Tibial artery (tissue), 4 donors: Measurements from ENCODE around the gene VAV3.
"Not testable (repeated sequence)": the region's sequence is repeated elsewhere in the genome, so short reads cannot be mapped to it uniquely, and the experiment has no call there.

ENCODE experiments used
- DNase-seq, 2 donors: peaks; one replicate each; pipeline ENCODE4 v3.0.0-alpha.2; 2019
- H3K27ac ChIP-seq, 2 donors: fragments of 200-600 bp; sonication (generic) in 1 of 2; 1 replicate in 1 of 2; 2 replicates in 1 of 2; pipeline ENCODE4 v1.5.1; 2018 to 2019; ENCODE audit warnings: mild to moderate bottlenecking in 1 of 2
- H3K27me3 ChIP-seq, 2 donors: fragments of 200-600 bp; sonication (generic) in 1 of 2; one replicate each; pipeline versions ENCODE4 v1.5.1 to v1.6.0; 2016 to 2019
- H3K36me3 ChIP-seq, 3 donors: fragments of 200-600 bp; sonication (generic) in 2 of 3; one replicate each; pipeline ENCODE4 v1.5.1; 2016 to 2019; ENCODE audit warnings: mild to moderate bottlenecking in 2 of 3
- H3K4me1 ChIP-seq, 4 donors: fragments of 200-600 bp; sonication (generic) in 2 of 4; 1 replicate in 3 of 4; 2 replicates in 1 of 4; pipeline ENCODE4 v1.5.1; 2016 to 2019
- H3K4me3 ChIP-seq, 2 donors: fragments of 200-600 bp; sonication (generic) in 1 of 2; 1 replicate in 1 of 2; 2 replicates in 1 of 2; pipeline ENCODE4 v1.5.1; 2018 to 2019; ENCODE audit warnings: mild to moderate bottlenecking in 2 of 2
- H3K9me3 ChIP-seq, 3 donors: fragments of 200-600 bp; sonication (generic) in 1 of 3; one replicate each; pipeline ENCODE4 v1.5.1; 2016 to 2019
- intact Hi-C: fragments of 100-400 bp; cut with DNase I; formaldehyde crosslinking; loops from one replicate; pipeline ENCODE4 v1.15.0; 2023; ENCODE audit warnings: low total_unique reads
- TF ChIP-seq, protein P1 (sequence below), 2 experiments: fragments of 200-600 bp in 1 of 2; fragments of 450-650 bp in 1 of 2; IDR thresholded peaks; one replicate each; pipeline ENCODE4 v1.5.1; 2017 to 2019; ENCODE audit warnings: antibody characterized with exemption in 2 of 2, mild to moderate bottlenecking in 1 of 2, moderate library complexity in 1 of 2

VAV3 gene

DNA sequence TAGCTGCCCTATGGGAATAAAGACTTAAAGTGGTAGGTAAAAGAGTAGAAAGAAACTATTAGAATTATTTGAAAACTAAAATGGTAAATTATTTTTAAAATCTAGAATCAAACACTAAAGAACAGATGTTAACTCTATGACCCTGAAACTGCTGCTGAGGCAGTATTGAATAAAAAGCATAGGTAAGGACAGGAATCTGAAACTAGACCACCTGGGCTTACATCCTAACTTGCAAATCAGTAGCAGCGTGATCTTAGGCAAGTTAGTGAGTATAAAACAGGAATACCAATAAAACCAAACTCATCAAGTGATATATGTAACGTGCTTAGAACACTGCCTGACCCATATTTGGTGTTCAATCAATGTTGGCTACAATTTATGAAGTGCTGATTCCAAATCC lies 257.9 kb downstream of the VAV3 start:
- TF ChIP-seq, protein P1, sequence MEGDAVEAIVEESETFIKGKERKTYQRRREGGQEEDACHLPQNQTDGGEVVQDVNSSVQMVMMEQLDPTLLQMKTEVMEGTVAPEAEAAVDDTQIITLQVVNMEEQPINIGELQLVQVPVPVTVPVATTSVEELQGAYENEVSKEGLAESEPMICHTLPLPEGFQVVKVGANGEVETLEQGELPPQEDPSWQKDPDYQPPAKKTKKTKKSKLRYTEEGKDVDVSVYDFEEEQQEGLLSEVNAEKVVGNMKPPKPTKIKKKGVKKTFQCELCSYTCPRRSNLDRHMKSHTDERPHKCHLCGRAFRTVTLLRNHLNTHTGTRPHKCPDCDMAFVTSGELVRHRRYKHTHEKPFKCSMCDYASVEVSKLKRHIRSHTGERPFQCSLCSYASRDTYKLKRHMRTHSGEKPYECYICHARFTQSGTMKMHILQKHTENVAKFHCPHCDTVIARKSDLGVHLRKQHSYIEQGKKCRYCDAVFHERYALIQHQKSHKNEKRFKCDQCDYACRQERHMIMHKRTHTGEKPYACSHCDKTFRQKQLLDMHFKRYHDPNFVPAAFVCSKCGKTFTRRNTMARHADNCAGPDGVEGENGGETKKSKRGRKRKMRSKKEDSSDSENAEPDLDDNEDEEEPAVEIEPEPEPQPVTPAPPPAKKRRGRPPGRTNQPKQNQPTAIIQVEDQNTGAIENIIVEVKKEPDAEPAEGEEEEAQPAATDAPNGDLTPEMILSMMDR (IDR thresholded peaks at IDR 0.05), result no peak
- Histone ChIP-seq H3K27me3 (no peaks in the 10 kb centered on the region), H3K36me3 (no peaks in the 10 kb centered on the region), H3K27ac (no peak overlapping the region), H3K9me3 (no peaks in the 10 kb centered on the region), H3K4me3 (no peak overlapping the region), H3K4me1 (no peaks in the 10 kb centered on the region)
- intact Hi-C loops, result no loop called here
- no peak for DNase-seq

GRCh38 chr1:107706182-107706581 lies 258.8 kb downstream of the VAV3 start:
- Histone ChIP-seq H3K4me1 (no peaks in the 10 kb centered on the region), H3K9me3 (no peaks in the 10 kb centered on the region), H3K27ac (no peak overlapping the region), H3K4me3 (no peak overlapping the region), H3K27me3 (no peaks in the 10 kb centered on the region), H3K36me3 (no peaks in the 10 kb centered on the region)
- TF ChIP-seq, protein P1 (IDR thresholded peaks at IDR 0.05), result no peak
- intact Hi-C loops, result no loop called here
- no peak for DNase-seq

- Histone ChIP-seq H3K9me3 (no peaks in the 10 kb centered on the region), H3K27me3 (no peaks in the 10 kb centered on the region), H3K36me3 (no peaks in the 10 kb centered on the region), H3K4me1 (no peaks in the 10 kb centered on the region), H3K4me3 (no peak overlapping the region), H3K27ac (no peak overlapping the region)
- TF ChIP-seq, protein P1 (IDR thresholded peaks at IDR 0.05), result no peak
- intact Hi-C loops, result no loop called here
- no peak for DNase-seq
These were observed 260.1 kb downstream of the VAV3 start for GRCh38 chr1:107704911-107705310.

DNA sequence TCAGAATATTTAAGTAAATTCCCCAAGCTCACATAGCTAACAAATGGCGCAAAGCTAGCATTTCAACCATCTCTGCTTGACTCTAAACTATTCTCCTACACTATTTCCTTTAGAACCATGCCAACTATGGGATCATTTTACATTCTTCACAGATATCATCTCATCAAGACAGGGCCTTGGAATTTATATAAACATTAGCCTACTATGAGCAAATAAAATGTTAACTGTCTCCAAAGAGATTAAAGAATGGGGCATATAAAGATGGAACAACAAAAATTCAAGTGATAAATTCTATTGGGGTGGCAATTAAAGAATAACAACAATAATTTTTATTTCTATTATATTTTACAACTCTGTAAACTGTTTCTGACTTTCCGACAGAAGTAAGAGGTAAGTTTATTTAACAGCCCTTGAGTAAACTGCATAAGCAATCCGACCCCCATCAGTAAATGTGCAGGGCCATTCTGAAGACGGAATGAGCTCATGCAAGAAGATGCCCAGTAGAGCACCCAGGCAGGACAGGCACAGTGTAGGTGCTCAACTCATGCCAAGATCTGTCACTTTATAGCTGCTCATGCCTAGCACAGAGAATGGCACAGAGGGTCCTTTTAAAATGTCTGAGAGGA lies 261.9 kb downstream of the VAV3 start:
- Histone ChIP-seq H3K4me1 (no peaks in the 10 kb centered on the region), H3K4me3 (no peak overlapping the region), H3K36me3 (no peaks in the 10 kb centered on the region), H3K27ac (no peak overlapping the region), H3K27me3 (no peaks in the 10 kb centered on the region), H3K9me3 (no peaks in the 10 kb centered on the region)
- TF ChIP-seq, protein P1 (IDR thresholded peaks at IDR 0.05), result no peak
- DNase-seq, result no peak
- intact Hi-C loops, result no loop called here

GRCh38 chr1:107700651-107701050 lies 264.3 kb downstream of the VAV3 start:
- intact Hi-C loops, H3K4me1 ChIP-seq, H3K9me3 ChIP-seq, DNase-seq, H3K4me3 ChIP-seq, H3K36me3 ChIP-seq, H3K27ac ChIP-seq, H3K27me3 ChIP-seq: not testable (repeated sequence)

DNA sequence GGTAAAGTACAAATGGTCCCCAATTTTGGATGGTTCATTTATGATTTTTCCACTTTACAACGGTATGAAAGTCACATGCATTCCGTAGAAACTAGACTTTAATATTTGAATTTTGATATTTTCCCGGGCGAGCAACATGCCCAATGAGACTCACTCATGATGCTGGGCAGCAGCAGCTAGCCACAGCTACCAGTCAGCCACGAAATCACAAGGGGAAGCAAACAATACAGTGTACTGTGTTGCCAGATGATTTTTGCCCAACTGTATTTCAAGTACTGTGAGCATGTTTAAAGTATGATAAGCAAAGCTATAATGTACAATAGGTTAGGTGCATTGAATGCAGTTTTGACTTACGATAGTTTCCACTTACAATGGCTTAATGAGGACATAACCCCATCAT lies 266.8 kb downstream of the VAV3 start:
- intact Hi-C loops, result no loop called here
- Histone ChIP-seq H3K4me3 (no peak overlapping the region), H3K9me3 (no peaks in the 10 kb centered on the region), H3K27me3 (no peaks in the 10 kb centered on the region), H3K4me1 (no peaks in the 10 kb centered on the region), H3K36me3 (no peaks in the 10 kb centered on the region), H3K27ac (no peak overlapping the region)
- TF ChIP-seq, protein P1 (IDR thresholded peaks at IDR 0.05), result no peak
- DNase-seq, result no peak
